M059J (cell line): ENCODE results near the gene SESN1. TPM values are rescaled to one million over a fixed set of nuclear protein-coding genes. Genes with fewer than 3 reads are reported as not detected.

Source experiments
- DNase-seq: peaks from one replicate; pipeline ENCODE4 v3.0.0-alpha.2; 2012; ENCODE audit warnings: low read depth
- total RNA-seq: library from RNA; depleted of rRNA; stranded (reverse); fragments of >200 nt; shearing (Covaris generic); gene quantifications from 2 replicates; pipeline ENCODE4 v1.2.3, GENCODE V29; 2014

SESN1 gene
- total RNA-seq, 1 experiment from 2014 or later = 9.2 TPM

DNA sequence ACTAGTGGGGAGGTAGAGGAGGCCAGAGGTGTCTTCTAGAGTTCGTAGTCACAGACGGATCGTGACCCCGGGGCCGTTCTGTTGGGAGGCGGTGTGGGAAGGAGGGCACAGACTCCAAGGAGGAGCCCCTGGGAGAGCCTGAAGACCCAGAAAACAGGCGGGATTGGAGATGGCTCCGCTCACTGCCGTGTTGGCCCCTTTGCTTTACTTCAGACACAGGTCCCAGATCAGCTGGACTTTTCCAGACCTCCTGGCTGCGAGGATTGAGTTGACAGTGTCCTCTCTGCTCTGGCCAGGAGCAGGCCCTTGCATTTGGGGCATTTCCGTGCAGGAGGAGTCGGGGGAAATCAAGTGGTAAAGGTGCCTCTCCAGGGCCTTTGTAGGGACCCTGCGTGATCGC, 133.6 kb downstream of the SESN1 start:
- DNase-seq = no peak

DNA sequence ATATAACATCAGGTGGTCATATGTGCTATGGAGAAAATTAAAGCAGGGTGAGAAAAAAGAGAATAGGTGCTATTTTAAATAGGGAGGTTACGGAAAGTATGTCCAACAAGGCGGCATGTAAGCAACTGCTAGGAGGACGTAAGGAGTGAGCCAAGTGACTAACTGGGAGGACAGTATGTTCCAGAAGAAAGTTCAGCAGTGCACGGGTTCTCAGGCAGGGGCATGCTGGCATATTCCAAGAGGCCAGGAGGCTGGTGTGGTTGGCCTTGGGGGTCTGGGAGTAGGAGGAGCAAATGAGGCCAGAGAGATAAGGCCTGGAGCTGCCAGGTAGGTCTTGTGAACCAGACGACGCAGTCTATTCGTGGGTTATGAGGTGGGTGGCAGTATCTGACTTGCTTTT, 134.0 kb downstream of the SESN1 start:
- DNase-seq = no peak

DNA sequence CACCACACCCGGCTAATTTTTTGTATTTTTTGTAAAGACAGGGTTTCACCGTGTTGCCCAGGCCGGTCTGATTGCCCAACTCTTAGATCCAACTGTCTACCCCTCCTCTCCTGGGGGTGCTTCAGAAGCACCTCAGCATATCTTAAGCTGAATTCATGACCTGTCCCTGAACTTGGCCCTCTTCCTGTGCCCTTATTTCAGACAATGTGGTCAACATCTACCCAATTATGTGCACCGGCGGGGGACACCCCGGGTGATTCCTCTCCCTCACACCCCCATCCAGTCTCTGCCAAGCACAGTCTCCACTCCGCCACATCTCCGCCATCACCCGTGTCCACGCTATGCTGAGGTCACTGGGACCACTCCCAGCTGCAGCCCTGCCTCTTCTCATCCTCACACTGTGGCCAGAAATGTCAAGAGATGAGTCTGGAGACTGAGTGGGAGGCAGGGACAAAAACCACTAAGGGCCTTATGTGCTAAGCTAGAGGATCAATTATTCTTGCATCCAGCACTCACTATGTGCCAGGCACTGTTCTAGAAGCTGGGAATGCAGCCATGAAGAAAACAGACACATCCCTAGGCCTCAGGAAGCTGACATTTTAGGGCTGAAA, 134.6 kb downstream of the SESN1 start:
- DNase-seq = no peak

DNA sequence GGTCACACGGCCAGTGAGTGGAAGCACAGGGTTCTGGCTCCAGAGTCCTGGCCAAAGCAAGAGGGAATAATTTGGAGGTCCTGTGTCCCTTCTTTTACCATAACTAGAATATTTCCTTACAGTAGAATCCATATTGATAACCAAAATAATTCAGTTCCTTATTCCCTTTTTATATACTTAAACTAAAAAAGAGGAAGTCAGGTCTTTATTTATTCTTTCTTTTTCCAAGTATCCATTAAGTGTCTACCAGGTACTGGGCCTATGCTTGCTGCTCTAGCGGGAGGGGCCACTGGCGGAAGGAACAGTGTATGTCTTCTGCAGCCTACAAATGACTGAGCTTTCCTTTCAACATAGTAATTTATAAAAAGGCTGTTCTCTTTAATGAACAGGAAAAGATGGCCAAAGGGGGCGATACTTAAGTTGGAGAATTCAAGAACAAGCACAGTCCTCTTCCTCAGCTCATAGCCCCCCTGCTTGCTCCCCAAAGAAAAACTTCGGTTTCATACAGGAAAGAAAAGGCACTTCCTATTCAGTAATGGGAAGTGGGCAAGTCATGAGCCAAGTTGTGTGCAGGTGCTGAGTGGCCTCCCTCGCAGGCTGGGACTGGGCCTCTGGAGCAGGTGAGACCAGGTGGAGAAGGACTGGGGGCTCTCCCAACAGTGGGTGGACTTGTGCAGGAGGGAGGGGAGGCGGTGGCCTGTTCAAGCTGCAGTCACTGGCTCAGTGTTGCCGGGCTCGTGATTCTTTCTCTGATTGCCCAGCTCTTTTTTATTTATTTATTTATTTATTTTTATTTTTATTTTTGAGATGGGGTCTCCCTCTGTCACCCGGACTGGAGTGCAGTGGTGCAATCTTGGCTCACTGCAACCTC, 135.5 kb downstream of the SESN1 start:
- no peak for DNase-seq

DNA sequence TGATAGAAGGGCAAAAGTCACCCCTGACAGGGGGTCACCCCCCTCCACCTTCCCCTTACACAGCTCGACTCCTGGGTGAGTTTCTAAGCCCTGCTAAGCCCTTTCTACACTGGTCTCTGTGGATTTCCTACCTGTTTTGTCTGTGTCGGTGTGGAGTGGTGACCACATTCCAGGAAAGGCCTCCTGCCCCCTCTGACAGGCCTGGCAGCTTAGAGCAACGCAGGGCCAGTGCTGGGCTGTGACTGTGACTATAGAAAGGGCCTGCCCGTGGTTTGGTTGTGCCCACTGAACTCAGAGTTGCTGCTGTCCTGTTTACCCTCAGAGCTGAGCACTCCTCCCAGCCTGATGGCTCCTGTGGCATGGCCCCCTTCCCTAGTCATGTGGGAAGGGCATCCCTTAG, 137.4 kb downstream of the SESN1 start:
- no peak for DNase-seq

DNA sequence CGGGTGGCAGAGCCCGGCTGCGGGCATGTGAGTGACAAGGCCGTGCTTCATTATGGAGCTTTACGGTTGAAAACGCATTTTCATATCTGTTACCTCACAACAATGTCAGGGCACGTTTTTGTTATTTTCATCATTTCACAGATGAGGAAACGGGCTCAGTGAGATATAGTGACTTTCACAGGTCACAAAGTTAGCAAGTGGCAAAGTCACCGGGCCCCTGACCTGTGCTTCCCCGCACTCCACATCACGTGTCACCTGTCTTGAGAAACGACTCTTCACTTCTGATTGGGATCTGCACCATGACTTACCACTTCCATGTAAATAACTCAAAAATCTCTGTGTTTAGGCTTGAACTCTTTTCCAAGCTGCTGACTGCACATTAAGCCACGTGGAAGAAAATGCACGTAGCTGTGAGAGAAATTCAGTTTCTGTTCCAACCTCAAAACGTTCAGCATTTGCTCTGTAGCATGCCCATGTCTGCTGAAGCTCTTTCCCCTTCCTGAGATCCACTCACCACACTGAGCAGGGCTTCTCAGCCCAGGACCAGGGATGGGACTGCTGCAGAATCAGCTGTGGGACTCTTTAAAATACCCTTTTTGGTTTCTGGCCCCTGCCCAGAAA, 139.2 kb downstream of the SESN1 start:
- no peak for DNase-seq

DNA sequence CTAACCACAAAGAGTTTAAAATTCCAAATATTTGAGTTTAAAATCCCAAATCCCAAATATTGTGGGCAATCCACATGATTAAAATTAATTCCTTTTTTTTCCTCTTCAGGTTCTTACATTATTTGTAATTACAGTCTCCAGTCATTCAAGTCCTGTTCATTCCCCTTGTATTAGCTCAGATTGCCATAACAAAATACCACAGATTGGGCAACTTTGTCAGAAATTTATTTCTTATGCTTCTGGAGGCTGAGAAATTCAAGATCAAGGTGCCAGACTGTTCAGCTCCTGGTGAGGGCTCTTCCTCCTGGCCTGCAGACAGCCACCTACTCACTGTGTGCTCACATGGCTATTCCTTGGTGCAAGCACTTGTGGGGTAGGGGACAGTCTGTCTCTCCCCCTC, 141.0 kb downstream of the SESN1 start:
- no peak for DNase-seq

DNA sequence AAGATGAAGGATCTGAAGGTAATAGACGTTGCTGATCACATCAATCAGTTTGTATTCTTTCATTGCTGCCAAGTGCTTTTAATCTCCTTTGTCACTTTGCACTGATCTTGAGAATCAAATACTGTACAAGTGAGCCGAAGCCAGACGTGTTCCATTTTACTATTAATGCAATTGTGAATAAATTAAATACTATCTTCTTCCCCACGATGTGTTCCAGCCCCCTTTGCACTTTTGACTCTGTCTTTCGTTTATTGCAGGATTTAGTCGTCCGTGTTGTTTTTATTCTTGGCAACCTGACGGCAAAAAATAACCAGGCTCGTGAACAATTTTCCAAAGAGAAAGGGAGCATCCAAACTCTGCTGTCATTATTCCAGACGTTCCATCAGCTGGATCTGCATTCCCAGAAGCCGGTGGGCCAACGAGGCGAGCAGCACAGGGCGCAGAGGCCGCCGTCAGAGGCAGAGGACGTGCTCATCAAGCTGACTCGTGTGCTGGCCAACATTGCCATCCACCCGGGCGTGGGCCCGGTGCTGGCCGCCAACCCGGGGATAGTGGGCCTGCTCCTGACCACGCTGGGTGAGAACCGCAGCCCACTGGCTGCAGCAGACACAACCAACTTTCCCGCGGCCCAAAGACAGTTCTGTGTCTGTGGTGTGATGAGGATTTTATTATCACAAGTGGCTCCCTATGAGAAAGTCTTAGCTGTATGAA, 141.7 kb downstream of the SESN1 start:
- DNase-seq = no peak

DNA sequence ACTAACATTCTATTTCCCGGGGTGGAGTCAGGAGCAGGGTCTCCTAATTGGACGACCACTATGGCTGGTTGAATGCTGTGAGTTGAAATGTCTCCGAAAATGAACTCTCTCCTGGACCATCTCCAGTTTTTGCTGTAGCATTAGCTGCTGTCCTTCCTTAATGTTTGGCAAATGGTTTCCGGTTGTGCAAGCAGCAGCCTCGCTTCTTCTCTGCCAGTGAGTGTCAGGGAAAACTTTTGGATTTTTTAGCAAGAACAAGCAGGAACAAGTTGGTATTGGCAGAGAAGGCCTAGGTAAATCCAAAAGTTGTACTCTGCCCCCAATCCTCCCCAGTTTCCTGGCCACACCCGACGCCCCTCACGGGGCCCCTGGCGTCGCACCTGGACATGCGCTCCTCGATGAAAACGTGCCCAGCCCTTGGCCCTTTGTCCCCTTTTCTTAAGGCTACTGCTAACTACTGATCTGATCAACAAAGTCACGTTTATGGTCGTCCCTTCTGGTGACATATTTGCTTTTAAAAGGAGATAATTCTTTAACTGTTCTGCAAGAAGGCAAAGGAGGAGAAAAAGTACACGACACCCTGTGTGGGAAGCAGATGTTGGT, 143.2 kb downstream of the SESN1 start:
- no peak for DNase-seq

DNA sequence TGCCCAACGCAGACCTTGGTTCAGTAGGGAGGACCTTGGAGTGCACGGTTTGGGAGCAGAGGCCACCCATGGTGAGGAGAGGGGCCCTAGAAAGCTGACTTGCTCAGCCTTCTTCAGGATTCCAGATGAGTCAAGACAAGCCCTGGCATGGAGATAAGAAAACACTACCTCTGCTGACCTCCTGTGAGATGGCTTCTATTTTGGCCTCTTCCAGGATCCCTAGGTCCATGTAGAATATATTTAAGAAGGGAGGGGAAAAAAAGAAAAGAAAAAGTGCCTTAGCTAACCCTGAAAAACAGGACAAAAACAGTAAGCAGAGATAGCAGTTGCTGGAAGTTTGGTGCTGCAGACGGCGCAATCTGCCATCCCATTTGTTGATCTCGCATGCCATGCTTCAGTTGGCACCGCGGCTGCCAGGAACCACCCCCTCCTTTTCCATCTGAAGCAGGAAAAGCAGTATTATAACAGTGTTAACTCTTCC, 146.4 kb downstream of the SESN1 start:
- DNase-seq = no peak

DNA sequence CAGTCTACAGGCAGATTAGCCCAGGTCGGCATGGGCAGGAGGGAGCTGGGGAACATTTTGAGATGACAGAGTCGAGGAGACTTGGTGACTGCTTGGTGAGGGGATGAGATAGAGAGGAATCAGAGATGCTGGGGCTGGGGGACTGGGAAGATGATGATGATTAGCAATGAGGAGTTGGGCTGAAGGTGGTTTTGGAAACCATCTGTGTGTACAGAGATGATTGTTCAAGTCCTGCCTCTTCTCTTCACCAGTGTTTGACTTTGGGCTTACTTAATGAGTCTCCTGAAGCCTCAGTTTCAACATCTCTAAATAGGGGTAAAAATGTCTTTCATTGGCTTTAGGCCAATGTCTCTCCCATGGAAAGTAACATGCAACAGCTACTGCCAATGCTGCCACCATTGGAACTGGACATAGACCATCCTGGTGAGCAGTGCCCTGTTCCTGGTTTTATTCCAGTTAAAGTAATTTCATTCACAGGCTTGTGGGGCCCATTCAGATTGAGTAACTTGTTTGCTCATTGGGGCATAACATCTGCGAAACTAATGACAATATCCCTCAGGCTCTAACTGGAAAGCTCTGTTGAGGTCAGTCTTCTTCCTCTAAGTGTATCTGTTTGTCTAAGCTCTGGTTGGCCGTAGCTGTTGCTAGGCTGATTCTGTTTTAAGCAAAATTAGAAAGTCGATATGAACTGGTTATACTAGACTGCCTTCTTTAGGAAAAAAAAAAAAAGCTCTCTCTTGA, 147.4 kb downstream of the SESN1 start:
- peak; percentile 65 for DNase-seq

DNA sequence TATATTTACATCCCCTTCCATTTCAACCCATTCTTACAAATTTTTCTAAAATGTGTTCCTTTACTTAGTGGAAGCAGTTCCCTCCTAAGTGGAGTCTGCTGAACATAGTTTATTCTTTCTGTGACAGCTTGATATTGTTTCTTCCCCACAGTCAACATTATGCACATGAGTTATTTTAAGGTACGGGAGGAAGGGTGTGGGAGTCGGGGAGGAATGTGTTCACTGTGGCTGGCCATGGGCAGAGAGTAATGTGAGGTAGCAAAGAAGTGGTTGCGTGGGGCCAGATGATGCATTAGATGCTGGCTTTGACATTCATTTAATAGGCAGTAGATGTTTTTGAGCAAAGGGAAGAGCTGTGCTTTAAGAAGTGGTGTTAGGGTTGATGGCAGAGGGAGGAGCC, 148.0 kb downstream of the SESN1 start:
- DNase-seq = no peak

DNA sequence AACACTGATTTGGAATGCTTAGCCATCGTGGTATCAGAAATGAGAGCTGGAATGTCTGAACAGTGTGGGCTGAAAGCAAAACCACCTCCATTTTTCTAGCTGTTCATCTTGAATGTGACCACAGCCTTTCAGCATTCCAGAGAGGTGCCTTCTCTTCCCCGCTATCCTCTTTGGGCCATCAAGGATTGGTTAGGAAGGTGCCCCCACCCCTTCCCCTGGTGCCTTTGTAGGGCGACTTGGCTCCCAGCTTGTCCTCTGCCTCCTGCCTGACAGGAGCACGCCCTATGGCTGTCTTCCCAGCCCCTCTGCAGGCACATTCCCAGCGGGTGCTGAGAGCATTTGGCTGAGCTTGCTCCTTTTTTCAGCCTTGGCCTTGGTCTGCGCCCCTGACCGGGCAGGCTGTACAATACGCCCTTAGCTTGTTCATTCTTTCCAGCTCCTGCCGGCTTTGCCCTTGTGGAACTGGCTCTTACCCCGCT, 148.9 kb downstream of the SESN1 start:
- DNase-seq = peak; percentile 8

DNA sequence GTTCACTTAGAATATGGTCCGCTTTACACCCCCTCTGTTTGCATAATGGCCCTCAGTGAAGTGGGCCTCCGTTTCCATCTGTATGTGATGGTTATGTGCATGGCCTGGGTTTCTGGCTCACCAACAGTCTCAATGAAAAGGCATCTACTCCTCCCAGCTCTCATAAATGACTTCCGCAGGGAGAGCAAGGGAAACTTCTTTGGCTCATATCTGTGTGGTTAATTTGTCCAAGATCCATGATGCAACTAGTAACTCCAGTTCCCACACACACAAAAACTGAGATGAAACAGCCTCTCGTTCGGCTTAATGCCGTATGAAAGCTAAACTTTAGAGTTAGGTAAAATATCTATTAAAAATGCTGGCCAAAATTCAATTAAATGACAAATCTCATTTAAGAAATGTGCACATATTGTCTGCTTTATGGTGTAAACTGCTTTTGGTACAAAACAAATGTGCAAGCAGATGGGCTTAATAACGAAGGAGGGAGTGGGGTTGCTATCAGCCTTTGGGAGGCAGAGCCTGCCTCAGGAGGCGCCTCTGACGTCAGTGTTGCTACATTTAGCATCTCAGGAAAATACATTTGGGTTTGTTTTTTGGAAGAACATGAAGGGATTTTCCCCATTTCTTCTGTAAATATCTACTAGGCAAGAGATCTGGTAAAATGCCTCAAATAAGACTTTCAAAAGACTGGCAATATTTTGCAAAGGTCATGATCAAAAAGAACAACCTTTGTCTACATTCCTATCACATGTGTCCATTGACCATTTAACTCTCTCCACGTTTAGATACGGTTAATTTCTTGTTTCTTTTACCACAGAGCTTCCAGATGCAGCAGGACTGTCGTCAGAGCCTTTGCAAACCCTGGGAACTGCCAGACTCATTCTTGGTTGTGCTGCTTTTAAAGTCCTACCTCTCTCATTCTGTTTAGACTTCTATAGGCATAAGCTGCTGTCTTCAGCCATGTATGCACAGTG, 149.7 kb downstream of the SESN1 start:
- peak; percentile 43 for DNase-seq

DNA sequence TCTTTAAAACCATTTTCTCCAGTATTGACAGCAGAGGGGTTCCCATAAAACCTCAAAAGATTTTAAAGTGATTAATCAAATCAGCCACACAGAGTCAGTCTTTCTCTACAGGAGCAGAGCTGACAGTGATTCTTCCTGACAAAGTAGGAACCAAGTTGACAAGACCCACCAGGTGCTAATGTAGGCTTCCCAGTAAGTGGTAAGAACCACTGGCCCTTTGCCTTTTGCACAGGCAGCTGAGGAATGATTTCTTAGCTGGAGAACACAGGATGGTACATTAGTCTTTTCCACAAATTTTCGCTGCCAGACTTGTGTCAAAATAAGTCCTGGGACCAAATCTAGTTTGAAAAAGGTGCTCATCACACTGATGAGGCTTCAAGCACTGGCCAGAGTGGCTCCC, 150.6 kb downstream of the SESN1 start:
- DNase-seq = no peak

DNA sequence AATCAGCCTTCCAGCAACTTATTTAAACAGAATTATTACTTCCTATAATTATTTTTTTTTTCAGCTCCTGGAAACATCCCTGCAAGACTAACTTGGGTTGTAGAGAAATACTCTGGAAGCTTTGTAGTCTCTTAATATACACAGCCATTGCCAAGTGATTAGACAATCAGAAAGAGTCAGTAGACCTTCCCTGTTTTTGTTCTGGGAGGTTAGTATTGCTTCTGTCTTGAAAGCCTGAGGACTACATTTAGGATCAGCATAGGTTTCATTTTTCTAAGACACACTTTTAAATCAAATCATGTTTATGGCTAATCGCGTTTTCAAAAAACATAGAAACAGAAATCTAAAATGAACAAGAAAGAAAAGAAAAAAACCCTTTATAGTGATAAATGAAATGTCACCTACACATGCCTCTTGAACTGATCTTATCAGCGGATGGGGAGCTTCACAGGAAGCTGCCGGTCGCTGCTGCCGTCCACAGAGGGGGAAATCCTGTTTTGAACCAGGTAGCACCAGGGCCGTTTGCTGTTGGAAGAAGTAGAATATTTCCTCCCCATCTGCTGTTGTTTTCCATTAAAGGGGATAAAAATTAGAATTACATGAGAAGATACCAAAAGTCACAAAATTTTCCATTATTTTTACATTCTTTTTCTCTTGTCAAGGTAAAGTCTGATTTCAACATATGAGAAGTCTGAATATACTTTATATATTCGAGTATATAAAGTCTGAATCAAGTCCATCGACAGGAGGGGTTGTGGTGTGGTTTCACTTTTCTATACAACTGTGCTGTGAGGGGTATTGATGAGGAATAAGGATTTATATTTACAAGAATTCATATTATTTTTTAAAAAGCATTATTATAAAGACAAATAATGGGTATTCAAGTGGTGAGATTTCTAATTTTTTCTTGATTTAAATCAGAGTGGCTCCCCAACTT, 151.8 kb downstream of the SESN1 start:
- DNase-seq = no peak

DNA sequence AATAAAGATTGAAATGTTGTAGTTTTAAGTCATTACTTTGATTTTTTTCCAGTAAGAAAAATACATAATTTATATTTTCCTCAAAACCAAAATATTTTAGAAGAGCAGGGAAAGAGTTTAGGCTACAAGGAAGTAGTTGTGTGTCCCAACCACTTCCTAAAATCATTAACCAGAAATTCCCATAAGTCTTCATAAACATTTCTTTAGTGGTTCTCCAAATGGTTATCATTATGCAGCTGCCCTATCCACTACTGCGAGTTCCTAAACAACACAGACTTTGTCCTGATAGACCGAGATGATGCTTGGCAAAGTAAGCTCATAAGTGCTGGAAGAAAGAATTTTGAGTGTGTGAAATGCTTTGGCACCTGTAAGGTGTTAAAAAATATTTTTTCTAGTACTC, 152.8 kb downstream of the SESN1 start:
- DNase-seq = no peak

DNA sequence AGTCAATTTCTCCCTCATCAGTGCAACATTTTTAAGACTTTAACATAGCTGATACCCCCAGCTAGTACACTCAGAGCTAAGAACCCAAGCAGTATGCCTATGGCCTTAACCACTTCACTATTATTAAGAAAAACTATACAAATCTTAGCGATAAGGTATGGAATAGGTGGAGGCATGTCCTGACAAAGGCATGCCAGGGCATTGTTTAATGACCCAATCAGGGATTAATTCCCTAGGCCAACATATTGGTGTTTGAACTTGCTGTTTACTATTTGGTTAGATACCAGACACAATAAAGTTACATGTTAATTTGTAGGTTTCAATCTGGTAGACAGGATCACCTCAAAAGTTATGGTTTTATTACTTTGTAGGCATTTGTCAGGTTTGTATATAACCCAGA, 153.4 kb downstream of the SESN1 start:
- no peak for DNase-seq

DNA sequence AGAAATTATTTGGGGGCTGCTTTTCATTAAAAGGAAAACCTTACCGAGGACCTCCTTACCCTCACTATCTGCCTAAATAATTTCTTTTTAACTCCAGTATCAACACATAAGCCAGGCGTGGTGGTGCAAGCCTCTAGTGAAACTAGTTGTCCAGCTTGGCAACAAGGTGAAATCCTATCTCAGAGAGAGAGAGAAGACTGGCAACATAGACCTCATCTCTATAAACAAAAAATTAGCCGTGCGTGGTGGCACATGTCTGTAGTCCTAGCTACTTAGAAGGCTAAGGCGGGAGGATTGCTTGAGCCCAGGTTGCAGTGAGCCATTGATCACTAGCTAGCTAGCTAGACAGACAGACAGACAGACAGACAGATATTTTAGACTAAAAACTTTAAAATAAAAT, 153.9 kb downstream of the SESN1 start:
- no peak for DNase-seq
